Esophagus muscularis mucosa (tissue), 4 donors: ENCODE measurements around the gene JPT1. TPM values are rescaled to one million over a fixed set of nuclear protein-coding genes. Genes with fewer than 3 reads are reported as not detected.

Source experiments
- DNase-seq: peaks from one replicate; pipeline ENCODE4 v3.0.0-alpha.2; 2017; ENCODE audit errors: extremely low spot score
- H3K27ac ChIP-seq, 4 donors: fragments of 200-600 bp; sonication (generic); replicated peaks in 1 of 4; 1 replicate in 3 of 4; 2 replicates in 1 of 4; pipeline ENCODE4 v1.5.1; 2016 to 2019; ENCODE audit warnings: mild to moderate bottlenecking in 1 of 4
- H3K27me3 ChIP-seq, 4 donors: fragments of 200-600 bp; sonication (generic); one replicate each; pipeline versions ENCODE4 v1.5.1 to v1.6.0; 2016 to 2019
- H3K36me3 ChIP-seq, 4 donors: fragments of 200-600 bp; sonication (generic); one replicate each; pipeline ENCODE4 v1.5.1; 2016 to 2019
- H3K4me1 ChIP-seq, 4 donors: fragments of 200-600 bp; sonication (generic); one replicate each; pipeline ENCODE4 v1.5.1; 2016 to 2019
- H3K4me3 ChIP-seq, 4 donors: fragments of 200-600 bp; sonication (generic); 1 replicate in 2 of 4; 2 replicates in 2 of 4; pipeline ENCODE4 v1.5.1; 2016 to 2019; ENCODE audit warnings: mild to moderate bottlenecking in 4 of 4, moderate library complexity in 1 of 4
- H3K9me3 ChIP-seq, 4 donors: fragments of 200-600 bp; sonication (generic); 1 replicate in 3 of 4; 2 replicates in 1 of 4; pipeline ENCODE4 v1.5.1; 2016 to 2019
- EP300 ChIP-seq: sonication (generic); formaldehyde crosslinking; IDR thresholded peaks from one replicate; pipeline ENCODE4 v1.6.1; 2017; ENCODE audit warnings: antibody characterized with exemption
- POLR2A ChIP-seq: fragments of 450-650 bp; IDR thresholded peaks from one replicate; pipeline ENCODE4 v1.6.1; 2017; ENCODE audit warnings: antibody characterized with exemption, moderate library complexity, mild to moderate bottlenecking, low read depth
- POLR2AphosphoS5 ChIP-seq, 2 donors: sonication (generic); formaldehyde crosslinking; IDR thresholded peaks; one replicate each; pipeline ENCODE4 v1.6.1; 2017; ENCODE audit warnings: antibody characterized with exemption in 2 of 2
- WGBS: methylation state at CpG from one replicate; pipeline ENCODE4 v1.1.5; 2018; 5-methylcytosine and 5-hydroxymethylcytosine counted together
- intact Hi-C: fragments of 100-400 bp; cut with DNase I; formaldehyde crosslinking; loops from one replicate; pipeline ENCODE4 v1.15.1; 2023
- total RNA-seq, 4 donors: library from RNA; depleted of rRNA; stranded (reverse); fragments of >200 nt; gene quantifications; one replicate each; pipeline versions ENCODE4 v1.1.0 to v1.2.1, GENCODE V29; 2016
- TF ChIP-seq, protein P1 (sequence below), 3 experiments: fragments of 200-600 bp in 2 of 3; fragments of 450-650 bp in 1 of 3; sonication (generic) in 2 of 3; IDR thresholded peaks; one replicate each; pipeline ENCODE4 v1.5.1; 2017 to 2019; ENCODE audit warnings: antibody characterized with exemption in 3 of 3, mild to moderate bottlenecking in 2 of 3, moderate library complexity in 1 of 3

The JPT1 gene
- total RNA-seq, 4 donors from 2014 or later: 5.4 to 24.2 (median 18.4) TPM

DNA sequence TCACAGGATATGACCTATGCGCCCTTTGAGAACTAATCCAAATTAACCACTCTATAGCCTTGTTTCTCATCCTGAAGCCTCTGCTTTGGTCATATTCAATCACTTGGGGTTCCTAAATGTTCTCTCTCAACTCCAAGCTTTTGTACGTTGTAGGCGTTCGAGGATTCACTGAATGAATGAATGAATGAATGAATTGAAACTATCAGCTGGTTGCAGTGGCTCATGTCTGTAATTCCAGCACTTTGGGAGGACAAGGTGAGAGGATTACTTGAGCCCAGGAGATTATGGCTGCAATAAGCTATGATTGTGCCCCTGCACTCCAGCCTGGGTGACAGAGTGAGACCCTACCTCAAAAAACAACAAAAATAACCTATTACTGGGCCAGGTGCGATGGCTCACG is 34.3 kb upstream of the JPT1 start:
- Histone ChIP-seq H3K27me3 (peaks cover 0 to 5% (median 0%) of the 10 kb centered on the region in 4 donors), H3K27ac (no peak overlapping the region), H3K36me3 (no peaks in the 10 kb centered on the region), H3K4me3 (no peak overlapping the region), H3K4me1 (peaks cover 0 to 4% (median 2%) of the 10 kb centered on the region in 4 donors), H3K9me3 (no peaks in the 10 kb centered on the region)
- WGBS: 89% methylated on average over 6 of the region's 6 CpGs
- TF ChIP-seq POLR2A (no peak), POLR2AphosphoS5 (IDR thresholded peaks at IDR 0.05) (no peak), EP300 (no peak)
- TF ChIP-seq, protein P1, sequence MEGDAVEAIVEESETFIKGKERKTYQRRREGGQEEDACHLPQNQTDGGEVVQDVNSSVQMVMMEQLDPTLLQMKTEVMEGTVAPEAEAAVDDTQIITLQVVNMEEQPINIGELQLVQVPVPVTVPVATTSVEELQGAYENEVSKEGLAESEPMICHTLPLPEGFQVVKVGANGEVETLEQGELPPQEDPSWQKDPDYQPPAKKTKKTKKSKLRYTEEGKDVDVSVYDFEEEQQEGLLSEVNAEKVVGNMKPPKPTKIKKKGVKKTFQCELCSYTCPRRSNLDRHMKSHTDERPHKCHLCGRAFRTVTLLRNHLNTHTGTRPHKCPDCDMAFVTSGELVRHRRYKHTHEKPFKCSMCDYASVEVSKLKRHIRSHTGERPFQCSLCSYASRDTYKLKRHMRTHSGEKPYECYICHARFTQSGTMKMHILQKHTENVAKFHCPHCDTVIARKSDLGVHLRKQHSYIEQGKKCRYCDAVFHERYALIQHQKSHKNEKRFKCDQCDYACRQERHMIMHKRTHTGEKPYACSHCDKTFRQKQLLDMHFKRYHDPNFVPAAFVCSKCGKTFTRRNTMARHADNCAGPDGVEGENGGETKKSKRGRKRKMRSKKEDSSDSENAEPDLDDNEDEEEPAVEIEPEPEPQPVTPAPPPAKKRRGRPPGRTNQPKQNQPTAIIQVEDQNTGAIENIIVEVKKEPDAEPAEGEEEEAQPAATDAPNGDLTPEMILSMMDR (IDR thresholded peaks at IDR 0.05): no peak
- intact Hi-C loops: no loop called here
- DNase-seq: no peak

DNA sequence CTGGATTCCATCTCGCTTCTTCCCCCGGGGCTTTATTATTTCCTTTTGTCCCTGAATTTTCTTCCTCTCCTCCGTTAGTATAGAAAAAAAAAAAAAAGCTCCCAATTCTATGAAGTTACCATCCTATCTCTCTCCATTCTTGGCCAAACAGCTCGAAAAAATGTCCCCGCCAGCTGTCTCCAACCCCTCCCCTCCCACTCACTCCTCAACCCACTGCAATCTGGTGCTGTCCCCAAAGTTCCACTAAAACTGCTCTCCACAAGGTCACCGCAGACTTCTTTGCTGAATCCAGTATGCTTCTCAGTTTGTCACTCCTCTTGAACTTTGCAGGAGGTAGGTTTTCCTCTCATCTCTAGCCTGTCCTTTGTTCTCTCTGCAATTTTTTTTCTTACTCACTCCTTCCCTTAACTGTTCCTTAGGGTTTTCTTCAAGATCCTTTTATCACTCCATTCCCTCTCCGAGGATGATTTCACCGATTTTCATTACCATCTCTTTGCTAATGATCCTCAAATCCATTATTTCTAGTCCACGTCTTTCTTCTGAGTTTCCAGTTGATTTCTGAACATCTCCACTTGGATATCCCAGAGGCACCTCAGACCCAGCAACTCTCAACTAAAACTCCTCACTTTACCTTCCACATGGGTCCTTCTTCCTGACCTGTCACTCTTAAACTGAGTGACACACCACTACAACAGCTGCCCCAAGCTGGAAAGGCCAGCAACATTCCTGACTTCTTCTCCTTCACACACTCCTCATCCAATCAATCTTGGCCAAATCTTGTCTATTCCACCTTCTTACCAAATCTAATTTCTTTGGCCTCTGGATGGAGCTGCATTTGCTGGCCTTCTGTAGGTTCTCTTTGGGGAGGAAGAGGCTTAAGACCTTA is 29.9 kb upstream of the JPT1 start:
- H3K36me3 ChIP-seq: peaks cover 0 to 11% (median 4%) of the 10 kb centered on the region in 4 donors
- intact Hi-C loops: loop anchor here (5.0 kb wide), 1 partner anchor 52 kb away; the partner anchor contains the start of gene NT5C
- peaks cover 0 to 5% (median 0%) of the 10 kb centered on the region in 4 donors for H3K27me3 ChIP-seq
- no peak overlapping the region for H3K4me3 ChIP-seq
- peak overlapping the region in 3 of 4 donors; percentile 95 to 100 (median 100) for H3K27ac ChIP-seq
- no peak for TF ChIP-seq EP300
- peaks cover 25 to 33% (median 29%) of the 10 kb centered on the region in 4 donors for H3K4me1 ChIP-seq
- no peak for DNase-seq
- H3K9me3 ChIP-seq: no peaks in the 10 kb centered on the region
- 96% methylated on average over 9 of the region's 9 CpGs for WGBS

DNA sequence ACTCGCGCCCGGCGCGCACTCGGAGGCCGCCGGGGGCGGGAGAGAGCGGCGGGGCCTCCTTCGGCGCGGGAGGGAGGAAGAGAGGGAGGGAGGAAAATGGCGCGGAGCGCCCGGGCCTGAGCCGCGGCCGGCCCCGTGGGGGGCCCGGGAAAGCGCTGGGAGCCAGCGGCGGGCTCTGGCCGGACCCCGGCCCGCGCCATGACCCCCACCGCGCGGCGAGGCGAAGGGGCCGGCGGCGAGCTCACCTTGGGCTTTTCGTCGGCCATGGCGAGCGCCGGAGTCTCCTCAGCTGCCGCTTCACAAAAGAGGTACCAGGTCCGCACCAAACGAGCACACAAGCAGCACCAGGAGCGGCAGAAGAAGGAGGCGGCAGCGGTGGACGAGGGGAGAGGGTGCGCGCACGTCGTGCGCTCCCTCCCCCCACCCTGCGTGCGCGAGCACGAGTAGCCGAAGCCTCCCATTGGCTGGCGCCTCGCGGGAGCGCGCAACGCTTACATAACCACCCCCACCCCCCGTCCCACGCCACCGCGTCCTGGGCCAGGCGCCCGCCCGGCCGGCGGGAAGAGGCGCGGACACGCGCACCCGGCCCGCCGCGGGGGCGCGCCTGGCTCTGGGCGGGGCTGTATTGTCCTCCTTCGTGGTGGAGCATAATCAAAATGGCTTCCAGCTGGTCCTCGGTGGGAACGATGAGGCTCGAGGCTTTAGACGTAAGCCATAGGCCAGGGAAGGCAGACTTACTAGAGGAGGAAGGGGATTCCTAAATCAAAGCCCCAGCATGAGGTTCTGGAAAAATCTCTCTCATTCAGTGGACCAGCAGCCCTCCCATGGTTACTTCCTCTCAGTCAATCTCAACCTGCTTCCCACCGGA is 28.5 kb upstream of the JPT1 start, which contains the start of gene SUMO2:
Gene SUMO2 (minus strand): TSS at position 391 of the 868 bp plus-strand sequence. CDS start 125 bp downstream, at position 266.
- DNase-seq: peak; percentile 99

DNA sequence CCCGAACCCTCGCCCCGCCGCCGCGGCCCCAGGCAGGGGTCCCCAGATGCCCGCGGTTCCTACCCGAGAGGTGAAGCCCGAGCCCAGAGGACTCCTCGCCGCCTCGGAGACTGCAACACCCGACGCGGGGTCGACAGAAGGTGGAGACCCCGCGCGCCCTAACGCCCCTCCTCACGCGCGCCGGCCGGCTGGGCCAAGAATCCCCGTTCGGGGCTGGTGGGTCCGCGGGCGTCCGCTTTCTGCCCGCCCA is 27.9 kb upstream of the JPT1 start:
- WGBS: 0% methylated on average over 11 of the region's 33 CpGs
- DNase-seq: no peak
- H3K27me3 ChIP-seq: no peaks in the 10 kb centered on the region

More for the DNA sequence above, 28.5 kb upstream of the JPT1 start, which contains the start of gene SUMO2:
- Histone ChIP-seq H3K9me3 (no peaks in the 10 kb centered on the region), H3K4me1 (peaks cover 25 to 41% (median 39%) of the 10 kb centered on the region in 4 donors), H3K4me3 (peak within 1 kb of the TSS; percentile 97 to 100 (median 98)), H3K27me3 (no peaks in the 10 kb centered on the region), H3K27ac (peak within 1 kb of the TSS; percentile 95 to 100 (median 98)), H3K36me3 (peaks cover 0 to 25% (median 12%) of the 10 kb centered on the region in 4 donors)
- 7% methylated on average over 9 of the region's 92 CpGs for WGBS
- intact Hi-C loops: loop anchor here (5.0 kb wide), 1 partner anchor 51 kb away; the partner anchor contains the start of gene NT5C
- peak; percentile 58 for TF ChIP-seq POLR2A
- peak; percentile 63 to 88 for TF ChIP-seq POLR2AphosphoS5 (IDR thresholded peaks at IDR 0.05)
- no peak for TF ChIP-seq EP300
- TF ChIP-seq, protein P1 (IDR thresholded peaks at IDR 0.05): peak in 1 of 3 experiments; percentile 63

More for the DNA sequence above, 27.9 kb upstream of the JPT1 start:
- peaks cover 25 to 41% (median 39%) of the 10 kb centered on the region in 4 donors for H3K4me1 ChIP-seq
- TF ChIP-seq POLR2AphosphoS5 (IDR thresholded peaks at IDR 0.05) (no peak), EP300 (no peak), POLR2A (no peak)
- TF ChIP-seq, protein P1 (IDR thresholded peaks at IDR 0.05): no peak
- H3K36me3 ChIP-seq: peaks cover 0 to 31% (median 17%) of the 10 kb centered on the region in 4 donors
- peak overlapping the region; percentile 97 to 100 (median 98) for H3K4me3 ChIP-seq
- peak overlapping the region; percentile 95 to 100 (median 98) for H3K27ac ChIP-seq
- H3K9me3 ChIP-seq: no peaks in the 10 kb centered on the region
- intact Hi-C loops: loop anchor here (5.0 kb wide), 1 partner anchor 50 kb away; the partner anchor contains the start of gene NT5C
